Thoracic aorta (tissue), 2 donors: ENCODE measurements around the gene TMCC1. TPM values are rescaled to one million over a fixed set of nuclear protein-coding genes. Genes with fewer than 3 reads are reported as not detected.

Source experiments
- ATAC-seq: fragments of 150-250 bp; one replicate; pipeline ENCODE4 v1.8.0; 2017; ENCODE audit warnings: low read depth; ENCODE audit not compliant: insufficient number of reproducible peaks, low FRiP score
- DNase-seq: peaks from one replicate; pipeline ENCODE4 v3.0.0-alpha.2; 2020; ENCODE audit warnings: low spot score
- H3K27ac ChIP-seq, 2 donors: fragments of 200-600 bp; sonication (generic); 1 replicate in 1 of 2; 2 replicates in 1 of 2; pipeline ENCODE4 v1.5.1; 2016; ENCODE audit warnings: mild to moderate bottlenecking in 2 of 2, moderate library complexity in 2 of 2
- H3K27me3 ChIP-seq: fragments of 200-600 bp; sonication (generic); replicated peaks from 2 replicates; pipeline ENCODE4 v1.6.0; 2016; ENCODE audit warnings: mild to moderate bottlenecking; ENCODE audit not compliant: insufficient read depth
- H3K36me3 ChIP-seq: fragments of 200-600 bp; sonication (generic); one replicate; pipeline ENCODE4 v1.5.1; 2016
- H3K4me1 ChIP-seq, 2 donors: fragments of 200-600 bp; sonication (generic); 1 replicate in 1 of 2; 2 replicates in 1 of 2; pipeline versions ENCODE4 v1.5.1 to v1.6.0; 2016; ENCODE audit warnings: low read depth in 2 of 2, mild to moderate bottlenecking in 1 of 2; ENCODE audit not compliant: control insufficient read depth in 1 of 2
- H3K4me3 ChIP-seq: fragments of 200-600 bp; sonication (generic); 2 replicates; pipeline ENCODE4 v1.5.1; 2016; ENCODE audit warnings: mild to moderate bottlenecking
- H3K9me3 ChIP-seq: fragments of 200-600 bp; sonication (generic); 2 replicates; pipeline ENCODE4 v1.5.1; 2016
- total RNA-seq, 2 donors: library from RNA; depleted of rRNA; stranded (reverse); fragments of >200 nt; gene quantifications; one replicate each; pipeline versions ENCODE4 v1.1.0 to v1.2.3, GENCODE V29; 2016
- TF ChIP-seq, protein P1 (sequence below): fragments of 200-600 bp; sonication (generic); IDR thresholded peaks from one replicate; pipeline ENCODE4 v1.5.1; 2019; ENCODE audit warnings: antibody characterized with exemption

TMCC1 gene
- total RNA-seq, 2 donors from 2014 or later: 16.9 to 17.7 TPM

DNA sequence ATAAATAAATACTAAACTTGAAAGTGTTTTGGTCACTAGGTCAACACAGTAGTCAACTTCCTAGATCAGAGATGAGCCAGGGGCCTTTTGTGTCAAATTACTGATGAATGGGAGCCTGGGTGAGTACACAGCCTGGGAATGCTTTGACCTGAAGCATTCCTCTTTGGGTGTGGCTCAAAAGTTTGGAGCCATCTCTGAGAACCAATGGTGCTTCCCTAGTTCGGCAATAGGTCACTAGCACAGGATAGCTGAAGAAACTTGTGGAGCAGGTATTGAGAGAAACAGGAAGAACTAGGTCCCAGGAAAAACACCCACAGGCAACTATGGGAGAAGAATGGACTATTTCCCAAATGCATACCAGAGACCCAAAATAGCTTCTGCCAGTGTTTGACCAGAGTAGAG is 230.5 kb downstream of the TMCC1 start:
- no peak overlapping the region for H3K4me3 ChIP-seq
- no peaks in the 10 kb centered on the region for H3K36me3 ChIP-seq
- H3K27ac ChIP-seq: no peak overlapping the region
- peaks cover 8 to 34% of the 10 kb centered on the region in 2 donors for H3K4me1 ChIP-seq
- H3K27me3 ChIP-seq: no peaks in the 10 kb centered on the region
- no peaks in the 10 kb centered on the region for H3K9me3 ChIP-seq
- ATAC-seq (no peak), DNase-seq (no peak)
- TF ChIP-seq, protein P1, sequence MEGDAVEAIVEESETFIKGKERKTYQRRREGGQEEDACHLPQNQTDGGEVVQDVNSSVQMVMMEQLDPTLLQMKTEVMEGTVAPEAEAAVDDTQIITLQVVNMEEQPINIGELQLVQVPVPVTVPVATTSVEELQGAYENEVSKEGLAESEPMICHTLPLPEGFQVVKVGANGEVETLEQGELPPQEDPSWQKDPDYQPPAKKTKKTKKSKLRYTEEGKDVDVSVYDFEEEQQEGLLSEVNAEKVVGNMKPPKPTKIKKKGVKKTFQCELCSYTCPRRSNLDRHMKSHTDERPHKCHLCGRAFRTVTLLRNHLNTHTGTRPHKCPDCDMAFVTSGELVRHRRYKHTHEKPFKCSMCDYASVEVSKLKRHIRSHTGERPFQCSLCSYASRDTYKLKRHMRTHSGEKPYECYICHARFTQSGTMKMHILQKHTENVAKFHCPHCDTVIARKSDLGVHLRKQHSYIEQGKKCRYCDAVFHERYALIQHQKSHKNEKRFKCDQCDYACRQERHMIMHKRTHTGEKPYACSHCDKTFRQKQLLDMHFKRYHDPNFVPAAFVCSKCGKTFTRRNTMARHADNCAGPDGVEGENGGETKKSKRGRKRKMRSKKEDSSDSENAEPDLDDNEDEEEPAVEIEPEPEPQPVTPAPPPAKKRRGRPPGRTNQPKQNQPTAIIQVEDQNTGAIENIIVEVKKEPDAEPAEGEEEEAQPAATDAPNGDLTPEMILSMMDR: no peak

DNA sequence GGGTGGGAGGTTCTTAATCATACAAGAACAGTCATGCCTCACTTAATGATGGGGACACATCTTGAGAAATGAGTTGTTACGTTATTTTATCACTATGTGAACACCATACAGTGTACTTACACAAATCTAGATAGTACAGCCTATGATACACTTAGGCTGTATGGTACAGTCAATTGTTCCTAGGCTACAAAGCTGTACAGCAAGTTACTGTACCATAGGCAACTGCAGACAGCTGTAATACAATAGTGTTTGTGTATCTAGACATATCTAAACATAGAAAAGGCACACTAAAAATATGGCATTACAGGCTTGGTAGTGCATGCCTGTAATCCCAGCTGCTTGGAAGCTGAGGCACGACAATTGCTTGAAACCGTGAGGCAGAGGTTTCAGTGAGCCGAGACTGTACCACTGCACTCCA is 231.3 kb downstream of the TMCC1 start:
- TF ChIP-seq, protein P1: no peak
- H3K4me3 ChIP-seq: no peak overlapping the region
- no peaks in the 10 kb centered on the region for H3K36me3 ChIP-seq
- H3K27ac ChIP-seq: no peak overlapping the region
- ATAC-seq (no peak), DNase-seq (no peak)
- H3K27me3 ChIP-seq: no peaks in the 10 kb centered on the region
- H3K4me1 ChIP-seq: peaks cover 13 to 43% of the 10 kb centered on the region in 2 donors
- no peaks in the 10 kb centered on the region for H3K9me3 ChIP-seq

DNA sequence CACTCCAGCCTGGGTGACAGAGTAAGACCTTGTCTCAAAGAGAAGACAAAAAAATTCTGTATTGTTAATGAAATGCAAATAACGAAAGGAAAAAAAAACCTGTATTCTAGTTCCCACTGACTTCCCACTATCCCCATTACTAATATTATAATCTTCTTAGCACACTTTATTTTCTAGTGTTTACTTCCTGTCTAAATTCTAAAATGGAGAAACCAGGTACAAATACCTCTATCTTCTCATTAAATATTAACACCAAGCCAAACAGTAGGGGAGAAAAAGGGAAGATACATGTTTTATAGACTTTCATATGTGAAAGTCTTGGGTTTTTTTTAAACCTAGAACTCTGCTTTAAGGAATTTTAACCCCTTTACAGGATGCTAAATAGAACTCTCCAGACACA is 231.7 kb downstream of the TMCC1 start:
- Histone ChIP-seq H3K27ac (no peak overlapping the region), H3K9me3 (no peaks in the 10 kb centered on the region), H3K4me1 (peaks cover 14 to 46% of the 10 kb centered on the region in 2 donors), H3K4me3 (no peak overlapping the region), H3K27me3 (no peaks in the 10 kb centered on the region), H3K36me3 (no peaks in the 10 kb centered on the region)
- DNase-seq (no peak), ATAC-seq (no peak)
- TF ChIP-seq, protein P1: no peak

DNA sequence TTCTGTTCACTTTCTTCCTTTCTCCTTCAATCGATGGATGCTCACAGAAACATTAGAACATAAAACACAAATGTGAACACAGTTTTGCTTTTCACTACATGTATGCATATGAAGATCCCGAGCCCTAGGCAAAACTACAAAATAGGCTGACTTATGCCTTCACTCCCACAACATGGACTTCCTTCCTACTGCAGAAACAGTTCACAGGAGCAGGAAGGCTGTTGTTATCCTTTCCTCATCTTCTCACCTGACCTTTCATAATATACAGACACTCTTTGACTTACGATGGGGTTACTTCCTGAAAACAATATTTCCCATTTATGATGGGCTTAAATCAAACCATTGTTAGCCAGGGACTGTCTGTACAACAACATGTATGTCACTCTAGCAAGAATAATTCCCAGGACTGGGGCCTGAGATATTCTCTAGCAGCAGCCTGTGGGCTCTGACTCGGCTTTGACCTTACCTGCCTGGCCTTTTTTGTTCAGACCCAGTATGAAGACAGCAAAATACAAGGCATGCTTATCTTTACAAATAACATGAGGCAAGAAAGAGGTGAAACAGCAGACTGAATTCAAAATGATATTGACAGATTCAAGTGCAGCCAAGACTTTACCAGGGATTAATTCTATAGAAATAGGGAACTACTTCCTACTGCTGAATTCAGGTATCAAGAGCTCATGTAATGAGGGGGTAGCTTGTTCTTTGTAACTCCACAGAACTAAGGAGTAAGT is 235.2 kb downstream of the TMCC1 start:
- no peak for DNase-seq

DNA sequence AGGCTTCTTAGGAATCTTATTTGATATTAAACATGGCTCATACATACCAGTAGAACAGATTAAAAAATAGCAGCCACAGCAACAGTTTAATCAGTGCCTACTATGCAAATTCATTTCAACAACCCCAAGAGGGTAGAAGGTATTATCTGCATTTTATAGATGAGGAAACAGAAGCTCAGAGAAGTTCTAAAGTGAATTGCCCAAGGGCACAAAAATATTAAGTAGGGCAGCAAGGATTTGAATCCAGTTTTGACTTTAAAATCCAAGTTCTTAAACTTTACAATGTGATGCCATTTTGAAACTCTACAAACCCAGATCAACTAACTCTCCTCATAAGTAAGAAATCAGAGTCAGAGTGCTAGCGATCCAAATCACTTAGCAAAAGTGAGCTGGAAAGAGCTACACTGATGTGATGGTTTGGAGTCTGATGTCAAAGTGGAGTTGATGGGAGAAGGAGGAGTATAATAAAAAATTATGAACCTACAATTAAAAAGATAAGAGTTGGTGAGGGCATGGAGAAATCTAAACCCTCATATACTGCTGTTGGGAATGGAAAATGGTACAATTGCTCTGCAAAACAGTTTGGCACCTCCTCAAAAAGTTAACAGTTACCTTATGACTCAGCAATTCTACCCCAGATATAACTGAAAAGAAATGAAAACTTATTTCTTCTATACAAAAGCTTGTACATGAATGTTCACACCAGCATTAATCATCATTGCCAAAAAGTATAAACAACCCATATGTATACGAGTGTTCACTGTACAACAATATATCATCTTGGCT is 236.1 kb downstream of the TMCC1 start:
- ATAC-seq (no peak), DNase-seq (no peak)
- Histone ChIP-seq H3K9me3 (no peaks in the 10 kb centered on the region), H3K27ac (no peak overlapping the region), H3K27me3 (no peaks in the 10 kb centered on the region), H3K4me1 (peaks cover 11 to 23% of the 10 kb centered on the region in 2 donors), H3K36me3 (peaks cover 3% of the 10 kb centered on the region), H3K4me3 (no peak overlapping the region)
- TF ChIP-seq, protein P1: no peak

More for the DNA sequence above, 235.2 kb downstream of the TMCC1 start:
- Histone ChIP-seq H3K27me3 (no peaks in the 10 kb centered on the region), H3K36me3 (peaks cover 3% of the 10 kb centered on the region), H3K4me3 (no peak overlapping the region), H3K27ac (peak overlapping the region; percentile 24 to 27), H3K4me1 (peaks cover 9 to 27% of the 10 kb centered on the region in 2 donors), H3K9me3 (no peaks in the 10 kb centered on the region)
- no peak for ATAC-seq
- TF ChIP-seq, protein P1: no peak
